HG03378 (cell line): ENCODE results near the gene OSGIN1.
"Not testable (repeated sequence)": the region's sequence is repeated elsewhere in the genome, so short reads cannot be mapped to it uniquely, and the experiment has no call there.

Source experiments
- ATAC-seq: cut with Tn5 transposase; IDR thresholded peaks from one replicate; pipeline ENCODE4 v1.9.1; 2021; ENCODE audit warnings: mild to moderate bottlenecking, moderate library complexity; ENCODE audit not compliant: unreplicated experiment

Gene OSGIN1

GRCh38 chr16:83940119-83940518, 12.9 kb upstream of the OSGIN1 start:
- no peak for ATAC-seq

DNA sequence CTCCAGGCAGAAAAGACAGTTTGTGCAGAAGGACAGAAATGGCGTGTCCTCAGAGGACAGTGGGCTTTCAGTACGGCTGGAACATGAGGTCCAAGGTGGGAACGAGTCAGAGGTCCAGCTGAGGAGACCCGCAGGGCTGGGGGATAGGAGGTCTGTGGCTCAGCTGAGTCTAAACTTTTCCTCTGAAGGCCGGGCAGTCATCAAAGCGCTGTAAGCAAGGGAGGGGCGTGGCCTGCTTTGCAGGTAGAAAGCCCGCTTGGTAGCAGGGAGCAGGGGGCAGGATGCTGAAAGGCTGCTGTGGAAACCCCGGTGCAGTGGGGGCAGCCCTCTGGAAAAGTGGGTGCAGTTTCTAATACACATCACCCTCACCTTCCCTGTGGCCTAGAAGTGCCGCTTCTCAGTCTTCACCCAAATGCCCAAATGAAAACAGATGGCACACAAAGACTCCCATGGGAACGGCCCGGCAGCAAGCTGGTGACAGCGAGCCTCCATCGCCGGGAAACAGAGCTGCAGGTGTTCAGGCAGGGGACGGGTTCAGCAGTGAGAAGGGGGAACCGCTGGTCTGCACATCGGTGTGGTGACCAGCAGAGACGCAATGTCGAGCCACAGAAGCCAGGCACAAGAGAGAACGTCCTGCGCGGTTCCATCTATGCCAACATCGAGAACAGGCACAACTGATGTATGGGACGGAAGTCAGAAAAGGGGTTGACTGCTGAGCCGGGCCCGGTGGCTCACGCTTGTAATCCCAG, 12.2 kb upstream of the OSGIN1 start:
- no peak for ATAC-seq

- not testable (repeated sequence) for ATAC-seq
Observed at GRCh38 chr16:83941546-83941945, 11.5 kb upstream of the OSGIN1 start.

GRCh38 chr16:83942074-83942473, 11.0 kb upstream of the OSGIN1 start:
- ATAC-seq: no peak

DNA sequence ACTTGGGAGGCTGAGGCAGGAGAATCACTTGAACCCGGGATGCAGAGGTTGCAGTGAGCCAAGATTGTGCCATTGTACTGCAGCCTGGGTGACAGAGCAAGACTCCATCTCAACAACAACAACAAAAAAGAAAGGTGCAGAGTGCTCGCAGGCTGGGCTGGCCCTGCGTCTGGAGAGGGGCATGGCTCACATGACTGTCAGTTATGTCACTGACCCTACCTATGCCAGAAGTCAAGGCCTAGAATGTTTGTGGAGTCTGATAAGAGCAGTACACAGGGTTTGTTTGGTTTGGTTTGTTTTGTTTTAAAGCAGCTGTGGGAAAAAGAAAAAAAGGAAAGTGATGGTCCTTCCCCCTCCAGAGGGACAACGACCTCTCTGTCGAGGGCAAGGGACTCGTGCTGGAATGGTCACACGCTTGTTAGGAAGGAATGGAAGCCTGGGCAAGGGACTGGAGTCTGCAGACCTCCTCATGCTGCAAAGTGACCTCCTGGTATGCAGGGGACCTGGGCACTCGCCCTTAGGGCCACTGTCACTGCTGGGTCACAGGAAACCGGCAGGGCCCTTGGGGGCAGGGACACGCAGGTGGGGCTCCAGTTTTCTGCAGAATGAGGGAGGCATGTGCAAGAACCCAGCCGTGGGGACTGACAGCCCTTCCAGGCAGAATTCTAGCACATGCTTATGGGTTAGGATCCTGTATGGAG, 10.1 kb upstream of the OSGIN1 start:
- ATAC-seq: no peak

DNA sequence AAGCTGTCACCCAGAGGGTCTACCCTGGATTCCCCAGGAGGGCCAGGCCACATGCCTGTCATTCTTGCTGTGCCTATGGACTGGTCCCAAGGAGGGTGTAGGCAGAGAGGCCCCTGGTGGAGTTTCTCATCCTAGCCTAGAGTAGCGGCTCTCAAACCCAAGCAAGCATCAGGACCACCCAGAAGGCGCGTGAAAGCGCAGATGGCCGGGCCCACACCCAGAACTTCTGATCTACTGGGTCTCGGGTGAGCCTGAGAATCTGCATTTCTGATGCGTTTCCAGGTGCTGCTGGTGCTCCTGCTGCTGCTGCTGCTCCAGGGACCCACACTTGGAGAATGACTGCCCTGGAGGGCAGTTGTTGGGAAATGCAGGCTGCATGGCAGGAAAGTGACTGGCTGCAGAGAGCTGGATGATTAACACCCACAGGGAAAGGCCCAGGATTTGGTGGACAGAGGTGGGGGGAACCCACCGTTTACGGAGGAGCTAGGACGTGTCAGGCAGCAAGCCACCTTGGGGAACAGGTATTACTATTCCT, 9.5 kb upstream of the OSGIN1 start:
- no peak for ATAC-seq

DNA sequence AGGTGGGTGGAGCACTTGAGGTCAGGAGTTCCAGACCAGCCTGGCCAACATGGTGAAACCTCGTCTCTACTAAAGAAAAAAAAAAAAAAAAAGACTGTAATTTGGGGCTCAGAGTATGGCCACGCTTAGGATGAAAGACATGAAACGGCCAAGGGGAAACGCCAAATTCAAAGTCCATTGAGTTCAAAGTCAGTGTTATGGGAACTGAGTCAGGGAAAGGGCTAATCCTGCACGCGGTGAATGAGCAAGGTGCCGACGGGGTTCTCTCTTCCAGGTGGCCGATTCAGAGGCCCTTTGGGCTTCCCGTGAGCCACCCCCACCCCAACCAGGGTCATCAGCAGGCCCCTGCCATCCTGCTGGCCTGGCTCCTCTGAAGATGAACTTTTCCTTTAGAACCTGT, 7.5 kb upstream of the OSGIN1 start:
- no peak for ATAC-seq

GRCh38 chr16:83946154-83946780, 6.8 kb upstream of the OSGIN1 start:
- no peak for ATAC-seq

DNA sequence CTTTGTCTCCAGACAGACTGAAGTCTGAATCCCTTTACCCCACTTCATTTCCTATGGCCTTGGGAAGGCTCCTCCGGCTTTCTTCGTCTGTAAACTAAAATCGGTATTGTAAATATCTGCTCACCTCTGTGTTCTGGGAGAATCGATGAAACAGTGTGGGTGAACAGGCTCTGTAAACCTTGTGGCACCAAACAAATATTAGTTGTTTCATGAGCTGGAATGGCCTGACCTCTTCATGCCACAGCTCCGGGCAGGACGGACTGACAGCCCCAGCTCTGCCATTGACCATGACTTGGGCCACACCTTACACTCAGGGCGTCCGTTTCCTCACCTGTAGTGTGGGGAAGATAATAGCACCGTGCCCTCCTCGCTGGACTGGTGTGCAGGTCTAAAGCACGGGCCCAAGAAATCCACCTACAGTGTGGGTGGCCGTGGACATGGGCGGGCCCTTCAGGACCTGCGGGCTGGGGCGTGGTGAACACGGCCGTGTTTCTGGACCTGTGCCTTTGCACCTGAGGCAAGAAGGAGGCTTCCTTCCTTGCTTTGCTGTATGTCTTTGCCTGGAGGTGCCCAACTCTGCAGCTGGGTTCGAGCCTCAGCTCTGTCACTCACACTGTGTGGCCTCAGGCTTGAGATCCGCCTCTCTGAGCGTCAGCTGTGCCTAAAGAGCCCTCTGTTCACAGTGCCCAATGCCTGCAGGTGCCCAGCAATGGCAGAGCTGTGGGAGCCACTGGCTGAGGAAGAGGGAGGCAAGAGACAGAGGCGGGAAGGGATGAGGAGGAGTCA, 6.1 kb upstream of the OSGIN1 start:
- no peak for ATAC-seq

- no peak for ATAC-seq
Observed at GRCh38 chr16:83947642-83948234, 5.3 kb upstream of the OSGIN1 start.

DNA sequence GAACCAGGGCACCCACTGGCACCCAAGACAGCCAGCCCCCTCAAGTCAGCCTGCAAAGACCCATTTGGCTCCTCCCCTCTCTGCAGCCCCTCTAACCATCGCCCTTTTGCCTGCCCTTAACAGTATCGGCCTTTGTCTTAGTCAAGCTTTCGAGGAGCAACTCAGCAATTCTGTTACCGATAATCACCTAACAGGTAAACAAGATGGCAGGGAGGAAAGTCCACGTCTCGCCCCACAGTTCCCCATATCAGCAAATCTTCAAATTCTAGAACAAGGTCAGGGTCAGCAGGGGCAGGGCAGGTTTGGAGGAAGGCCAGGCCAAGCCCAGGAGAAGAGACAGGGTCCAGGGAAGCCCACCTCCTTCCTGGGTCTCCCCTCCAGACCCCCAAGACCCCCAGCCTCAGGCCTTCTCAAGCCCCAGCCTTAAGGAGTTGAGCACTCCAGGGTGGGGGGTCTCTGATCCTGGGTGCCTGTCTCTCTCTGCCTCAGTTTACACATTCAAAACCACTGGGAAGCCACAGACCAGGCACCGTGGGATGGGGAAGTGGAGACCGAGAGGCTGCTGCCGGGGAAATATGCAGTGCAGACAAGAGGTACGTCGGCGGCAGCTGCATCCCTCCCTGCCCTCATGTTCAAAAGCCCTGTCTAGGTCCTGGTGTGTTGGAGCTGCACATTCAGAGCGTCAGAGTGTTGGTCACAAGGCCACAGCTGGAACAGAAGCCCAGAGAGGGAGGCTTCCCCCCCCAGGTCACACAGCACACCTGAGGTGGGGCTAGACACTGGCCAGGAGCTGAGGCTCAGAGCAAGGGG, 3.9 kb upstream of the OSGIN1 start:
- no peak for ATAC-seq

DNA sequence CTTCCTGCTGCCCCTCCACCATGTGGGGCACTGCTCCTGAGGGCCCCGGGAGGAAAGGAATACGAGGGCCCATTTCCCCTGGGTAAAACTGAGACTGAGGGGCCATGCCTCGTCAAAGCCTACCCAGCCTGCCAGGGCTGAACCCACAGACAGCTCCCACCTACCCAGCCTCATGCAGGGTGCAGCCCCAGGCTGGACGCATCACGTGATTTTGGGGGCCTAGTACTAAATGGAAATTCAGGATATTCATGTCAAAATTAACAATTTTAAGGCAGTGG, 3.4 kb upstream of the OSGIN1 start:
- no peak for ATAC-seq

- ATAC-seq: not testable (repeated sequence)
Observed at GRCh38 chr16:83950862-83951399, 2.1 kb upstream of the OSGIN1 start.

- no peak for ATAC-seq
Observed at GRCh38 chr16:83951544-83951943, 1.5 kb upstream of the OSGIN1 start.

GRCh38 chr16:83952587-83952939, 477 bp upstream of the OSGIN1 start:
- no peak for ATAC-seq

DNA sequence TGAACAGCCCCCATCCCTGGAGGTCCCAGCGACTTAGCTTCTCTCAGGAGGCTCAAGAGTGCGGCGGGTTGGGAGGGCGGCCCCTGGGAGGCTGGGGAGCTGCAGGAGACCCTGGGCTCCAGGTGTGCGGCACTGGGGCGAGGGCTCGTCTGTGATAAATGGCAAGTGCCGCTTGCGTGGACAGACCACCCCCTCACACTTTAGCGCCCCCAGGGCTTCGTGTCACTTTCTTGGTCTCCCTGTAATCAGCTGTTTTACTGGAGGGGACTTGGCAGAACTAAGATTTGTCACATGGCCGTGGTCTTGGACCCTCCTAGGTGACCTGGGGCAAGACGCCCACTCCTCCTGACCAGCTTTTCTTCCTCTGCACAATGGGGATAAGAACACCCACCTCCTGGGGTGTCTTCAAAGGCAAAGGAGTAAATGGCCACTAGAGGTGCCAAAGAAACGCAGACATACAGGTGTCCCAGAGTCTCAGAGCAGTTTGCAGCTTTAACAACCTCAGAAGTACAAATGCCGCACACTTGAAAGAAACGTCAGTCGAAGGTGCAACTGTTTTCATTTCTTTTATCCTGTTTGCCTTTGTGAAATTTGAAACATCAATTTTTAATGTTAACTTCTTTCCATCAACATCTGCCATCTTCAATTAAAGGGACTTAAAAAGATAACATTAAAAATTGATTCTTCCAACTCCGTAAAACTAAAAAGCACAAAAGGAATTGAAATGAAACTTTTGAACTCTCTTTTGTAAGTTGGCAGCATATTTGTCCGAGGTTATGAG, 946 bp downstream of the OSGIN1 start:
- ATAC-seq: no peak

DNA sequence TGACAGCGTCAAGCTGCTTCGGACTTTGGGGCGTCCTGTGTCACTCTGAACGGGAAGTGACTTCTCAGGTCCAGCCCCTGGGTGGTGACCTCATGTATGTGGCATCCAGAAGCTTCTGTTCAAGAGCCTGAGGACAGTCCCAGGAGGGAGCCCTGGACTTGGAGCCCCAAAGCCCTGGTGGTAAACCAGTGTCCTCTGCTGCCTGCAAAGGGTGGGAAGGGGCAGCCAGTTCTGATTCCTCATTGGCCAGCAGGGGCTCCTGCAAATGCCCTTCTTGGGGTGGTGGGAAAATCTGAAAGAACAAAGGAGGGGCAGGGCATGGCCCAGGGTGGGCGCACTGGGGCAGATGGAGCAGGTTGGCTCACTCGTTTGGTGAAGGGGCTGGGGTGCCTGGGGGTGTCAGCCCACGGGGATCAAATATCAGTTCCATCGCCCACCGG, 1.6 kb downstream of the OSGIN1 start:
- ATAC-seq: no peak

GRCh38 chr16:83955218-83956130, 2.4 kb downstream of the OSGIN1 start:
- ATAC-seq: no peak
